Endodermal cell (in vitro differentiated cells): ENCODE data around the gene TRMT61A. TPM values are rescaled to one million over a fixed set of nuclear protein-coding genes. Genes with fewer than 3 reads are reported as not detected.

Source experiments
- DNase-seq: peaks from one replicate; pipeline ENCODE4 v3.0.0-alpha.2; 2017
- H3K27ac ChIP-seq: 2 replicates; pipeline ENCODE4 v1.5.1; 2013; ENCODE audit warnings: mild to moderate bottlenecking, low read depth, low read length, moderate library complexity
- H3K27me3 ChIP-seq: 2 replicates; pipeline ENCODE4 v1.6.1; 2013; ENCODE audit warnings: mild to moderate bottlenecking, low read length, moderate library complexity; ENCODE audit not compliant: insufficient read depth, control insufficient read depth, poor library complexity, severe bottlenecking
- H3K36me3 ChIP-seq: 2 replicates; pipeline ENCODE4 v1.7.0; 2013; ENCODE audit warnings: mild to moderate bottlenecking, low read length, moderate library complexity; ENCODE audit not compliant: control insufficient read depth, insufficient read depth
- H3K4me1 ChIP-seq: one replicate; pipeline ENCODE4 v1.7.0; 2013; ENCODE audit warnings: low read length; ENCODE audit not compliant: control insufficient read depth, insufficient read depth
- H3K4me3 ChIP-seq: 2 replicates; pipeline ENCODE4 v1.5.1; 2013; ENCODE audit warnings: mild to moderate bottlenecking, low read length, moderate library complexity
- H3K9ac ChIP-seq: 2 replicates; pipeline ENCODE4 v1.6.1; 2013; ENCODE audit warnings: mild to moderate bottlenecking, low read length, moderate library complexity; ENCODE audit not compliant: poor library complexity, severe bottlenecking; ENCODE audit errors: extremely low read depth
- H3K9me3 ChIP-seq: 2 replicates; pipeline ENCODE4 v1.6.1; 2013; ENCODE audit warnings: mild to moderate bottlenecking, low read length, moderate library complexity; ENCODE audit not compliant: control insufficient read depth
- H3K27ac Mint-ChIP-seq: 2 replicates; pipeline ENCODE4 v1.8.0; 2020; ENCODE audit warnings: mixed read lengths
- H3K27me3 Mint-ChIP-seq: 2 replicates; pipeline ENCODE4 v1.8.0; 2021; ENCODE audit warnings: mild to moderate bottlenecking, mixed read lengths; ENCODE audit not compliant: insufficient read depth
- H3K36me3 Mint-ChIP-seq: 2 replicates; pipeline ENCODE4 v1.8.0; 2020; ENCODE audit warnings: low read depth, mixed read lengths
- H3K4me1 Mint-ChIP-seq: 2 replicates; pipeline ENCODE4 v1.8.0; 2020; ENCODE audit warnings: mixed read lengths
- H3K4me3 Mint-ChIP-seq: 2 replicates; pipeline ENCODE4 v1.8.0; 2020; ENCODE audit warnings: mild to moderate bottlenecking, moderate library complexity, mixed read lengths
- H3K9me3 Mint-ChIP-seq: 2 replicates; pipeline ENCODE4 v1.8.0; 2020; ENCODE audit warnings: mild to moderate bottlenecking, mixed read lengths
- WGBS, 2 experiments: methylation state at CpG; one replicate each; pipeline versions ENCODE4 v1.1.5 to v1.1.7; 2013; ENCODE audit warnings: missing lambda C conversion rate in 2 of 2, mixed read lengths in 1 of 2; ENCODE audit not compliant: insufficient coverage in 1 of 2, insufficient read length in 1 of 2; 5-methylcytosine and 5-hydroxymethylcytosine counted together
- total RNA-seq, 2 donors: library from RNA; stranded (reverse); fragmentation: NEBNext Ultra II Directional in 1 of 2; extraction: Animal tissue kit (Norgen Biotek cat#: 25700) in 1 of 2; gene quantifications; 2 replicates in 1 of 2; 3 replicates in 1 of 2; pipeline ENCODE4 v1.2.1, GENCODE V29; 2021
- TF ChIP-seq, protein P1 (sequence below): fragments of 200-600 bp; sonication (generic); conservative IDR thresholded peaks from 2 replicates; pipeline ENCODE4 v1.5.0; 2021; ENCODE audit warnings: antibody characterized with exemption, mild to moderate bottlenecking

The TRMT61A gene
- total RNA-seq, 2 donors from 2014 or later = 7.4 to 7.9 TPM

DNA sequence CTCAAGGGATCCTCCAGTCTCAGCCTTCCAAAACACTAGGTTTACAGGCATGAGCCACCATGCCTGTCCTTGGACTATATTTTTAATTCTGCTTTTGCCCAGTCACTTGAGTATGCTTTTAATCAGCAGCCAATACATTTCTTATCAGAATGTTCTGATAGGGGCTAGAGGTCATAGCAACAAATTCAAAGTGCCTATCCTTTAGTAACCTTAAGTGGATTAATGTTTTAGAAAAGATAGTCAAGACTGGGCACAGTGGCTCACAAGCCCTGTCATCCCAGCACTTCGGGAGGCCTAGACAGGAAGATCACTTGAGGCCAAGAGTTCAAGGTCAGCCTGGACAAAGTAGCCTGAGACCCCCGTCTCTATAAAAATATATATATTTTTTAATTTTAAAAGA is 43.5 kb upstream of the TRMT61A start:
- Mint-ChIP-seq H3K9me3 (no peaks in the 10 kb centered on the region), H3K4me1 (no peaks in the 10 kb centered on the region), H3K36me3 (peaks cover 56% of the 10 kb centered on the region), H3K4me3 (no peak overlapping the region), H3K27ac (no peak overlapping the region), H3K27me3 (no peaks in the 10 kb centered on the region)
- H3K4me1 ChIP-seq = no peaks in the 10 kb centered on the region
- no peak for DNase-seq
- H3K27ac ChIP-seq = no peak overlapping the region
- no peaks in the 10 kb centered on the region for H3K27me3 ChIP-seq
- WGBS, 2 experiments = 92% methylated on average over 1 of the region's 2 CpGs; no CpG with 5 or more reads in 1 of the 2 experiments
- no peak overlapping the region for H3K9ac ChIP-seq
- peaks cover 68% of the 10 kb centered on the region for H3K36me3 ChIP-seq
- TF ChIP-seq, protein P1, sequence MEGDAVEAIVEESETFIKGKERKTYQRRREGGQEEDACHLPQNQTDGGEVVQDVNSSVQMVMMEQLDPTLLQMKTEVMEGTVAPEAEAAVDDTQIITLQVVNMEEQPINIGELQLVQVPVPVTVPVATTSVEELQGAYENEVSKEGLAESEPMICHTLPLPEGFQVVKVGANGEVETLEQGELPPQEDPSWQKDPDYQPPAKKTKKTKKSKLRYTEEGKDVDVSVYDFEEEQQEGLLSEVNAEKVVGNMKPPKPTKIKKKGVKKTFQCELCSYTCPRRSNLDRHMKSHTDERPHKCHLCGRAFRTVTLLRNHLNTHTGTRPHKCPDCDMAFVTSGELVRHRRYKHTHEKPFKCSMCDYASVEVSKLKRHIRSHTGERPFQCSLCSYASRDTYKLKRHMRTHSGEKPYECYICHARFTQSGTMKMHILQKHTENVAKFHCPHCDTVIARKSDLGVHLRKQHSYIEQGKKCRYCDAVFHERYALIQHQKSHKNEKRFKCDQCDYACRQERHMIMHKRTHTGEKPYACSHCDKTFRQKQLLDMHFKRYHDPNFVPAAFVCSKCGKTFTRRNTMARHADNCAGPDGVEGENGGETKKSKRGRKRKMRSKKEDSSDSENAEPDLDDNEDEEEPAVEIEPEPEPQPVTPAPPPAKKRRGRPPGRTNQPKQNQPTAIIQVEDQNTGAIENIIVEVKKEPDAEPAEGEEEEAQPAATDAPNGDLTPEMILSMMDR = no peak
- no peaks in the 10 kb centered on the region for H3K9me3 ChIP-seq
- H3K4me3 ChIP-seq = no peak overlapping the region

DNA sequence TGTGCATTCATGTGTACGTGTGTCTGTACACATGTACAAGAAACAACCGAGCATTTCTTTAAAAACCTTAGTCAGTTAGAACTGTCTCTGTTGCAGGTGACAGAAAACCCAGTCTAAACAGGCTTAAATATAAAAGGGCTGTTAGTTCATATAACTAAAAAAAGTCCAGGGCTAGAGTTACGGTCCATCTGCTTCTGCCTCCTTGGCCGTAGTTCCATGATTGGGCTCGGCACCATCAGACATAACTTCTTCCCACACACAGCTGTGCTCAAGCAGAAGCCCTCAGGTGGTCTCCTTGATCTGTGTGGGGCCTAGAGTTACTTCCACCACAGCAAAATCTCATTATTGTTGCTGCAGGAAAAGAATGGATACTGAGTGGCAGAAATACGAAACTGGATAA is 40.9 kb upstream of the TRMT61A start:
- Mint-ChIP-seq H3K4me3 (no peak overlapping the region), H3K27me3 (no peaks in the 10 kb centered on the region), H3K9me3 (no peaks in the 10 kb centered on the region), H3K27ac (no peak overlapping the region), H3K4me1 (peaks cover 15% of the 10 kb centered on the region), H3K36me3 (peaks cover 47% of the 10 kb centered on the region)
- peak overlapping the region; percentile 55 for H3K27ac ChIP-seq
- TF ChIP-seq, protein P1 = no peak
- no peak overlapping the region for H3K4me3 ChIP-seq
- WGBS, 2 experiments = 88 to 90% methylated on average over 6 of the region's 6 CpGs
- peak; percentile 13 for DNase-seq
- H3K36me3 ChIP-seq = peaks cover 71% of the 10 kb centered on the region
- H3K9me3 ChIP-seq = no peaks in the 10 kb centered on the region
- no peak overlapping the region for H3K9ac ChIP-seq
- H3K27me3 ChIP-seq = no peaks in the 10 kb centered on the region
- no peaks in the 10 kb centered on the region for H3K4me1 ChIP-seq

DNA sequence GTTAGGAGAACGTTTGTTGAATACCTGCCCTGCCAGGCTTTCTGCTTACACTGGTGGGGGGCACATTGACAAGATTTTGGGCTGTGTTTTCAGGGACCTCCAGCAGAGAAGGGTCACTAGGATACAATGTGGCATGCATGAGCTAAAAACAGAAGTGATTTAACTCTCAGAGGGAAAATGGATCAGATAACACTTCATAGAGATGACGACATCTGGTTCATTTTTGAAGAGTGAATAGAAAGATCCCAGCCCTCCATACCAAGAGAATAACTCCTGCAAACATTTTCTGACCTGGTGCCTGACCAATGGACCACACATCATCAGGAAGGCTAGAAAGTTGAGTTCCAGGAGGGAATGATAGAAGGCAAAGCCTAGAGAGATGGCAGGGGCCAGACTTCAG is 40.0 kb upstream of the TRMT61A start:
- TF ChIP-seq, protein P1 = no peak
- no peaks in the 10 kb centered on the region for H3K27me3 ChIP-seq
- Mint-ChIP-seq H3K27me3 (no peaks in the 10 kb centered on the region), H3K4me1 (peaks cover 15% of the 10 kb centered on the region), H3K27ac (peak overlapping the region; percentile 46), H3K36me3 (peaks cover 47% of the 10 kb centered on the region), H3K4me3 (no peak overlapping the region), H3K9me3 (no peaks in the 10 kb centered on the region)
- no peak overlapping the region for H3K4me3 ChIP-seq
- peaks cover 69% of the 10 kb centered on the region for H3K36me3 ChIP-seq
- H3K4me1 ChIP-seq = no peaks in the 10 kb centered on the region
- 72 to 84% methylated on average over 2 of the region's 2 CpGs for whole genome bisulfite sequencing, 2 experiments
- no peak for DNase-seq
- no peak overlapping the region for H3K9ac ChIP-seq
- no peaks in the 10 kb centered on the region for H3K9me3 ChIP-seq
- peak overlapping the region; percentile 55 for H3K27ac ChIP-seq
